H54 (cell line): ENCODE data around the gene TLDC2.

Experiments used
- DNase-seq: peaks from one replicate; pipeline ENCODE4 v3.0.0; 2011; ENCODE audit warnings: low spot score, mixed read lengths; ENCODE audit not compliant: insufficient read length
- FAIRE-seq: peaks from 3 replicates; lab custom pipeline; 2011; peaks lifted over from hg19 to GRCh38; lab: Jason Lieb, UNC
- POLR2A ChIP-seq: IDR thresholded peaks from 2 replicates; pipeline ENCODE4 v1.6.1; 2011; ENCODE audit warnings: low read depth, mild to moderate bottlenecking, low read length

The TLDC2 gene

GRCh38 chr20:36859282-36859555, 16.7 kb upstream of the TLDC2 start:
- TF ChIP-seq POLR2A: no peak
- DNase-seq: no peak
- FAIRE-seq: no peak

- no peak for TF ChIP-seq POLR2A
- DNase-seq (no peak), FAIRE-seq (no peak)
These were observed 16.1 kb upstream of the TLDC2 start for GRCh38 chr20:36859700-36860330.

GRCh38 chr20:36860339-36860738, 15.6 kb upstream of the TLDC2 start:
- no peak for DNase-seq
- no peak for TF ChIP-seq POLR2A
- FAIRE-seq: no peak

GRCh38 chr20:36860811-36861624, 14.9 kb upstream of the TLDC2 start:
- FAIRE-seq: no peak
- no peak for TF ChIP-seq POLR2A
- DNase-seq: no peak

DNA sequence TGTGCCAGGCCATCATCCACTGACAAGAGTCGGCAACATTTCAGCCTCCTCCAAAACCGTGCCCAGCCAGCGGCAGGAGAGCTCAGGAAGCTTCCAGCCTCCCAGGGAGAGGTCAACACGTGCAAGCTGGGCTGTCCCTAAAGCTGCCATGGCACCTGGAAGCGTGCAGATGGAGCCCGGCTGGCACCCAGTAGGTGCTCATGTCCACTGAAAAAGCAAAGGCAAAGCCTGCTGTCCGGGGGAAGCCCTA, 14.4 kb upstream of the TLDC2 start:
- DNase-seq (no peak), FAIRE-seq (no peak)
- TF ChIP-seq POLR2A: no peak

DNA sequence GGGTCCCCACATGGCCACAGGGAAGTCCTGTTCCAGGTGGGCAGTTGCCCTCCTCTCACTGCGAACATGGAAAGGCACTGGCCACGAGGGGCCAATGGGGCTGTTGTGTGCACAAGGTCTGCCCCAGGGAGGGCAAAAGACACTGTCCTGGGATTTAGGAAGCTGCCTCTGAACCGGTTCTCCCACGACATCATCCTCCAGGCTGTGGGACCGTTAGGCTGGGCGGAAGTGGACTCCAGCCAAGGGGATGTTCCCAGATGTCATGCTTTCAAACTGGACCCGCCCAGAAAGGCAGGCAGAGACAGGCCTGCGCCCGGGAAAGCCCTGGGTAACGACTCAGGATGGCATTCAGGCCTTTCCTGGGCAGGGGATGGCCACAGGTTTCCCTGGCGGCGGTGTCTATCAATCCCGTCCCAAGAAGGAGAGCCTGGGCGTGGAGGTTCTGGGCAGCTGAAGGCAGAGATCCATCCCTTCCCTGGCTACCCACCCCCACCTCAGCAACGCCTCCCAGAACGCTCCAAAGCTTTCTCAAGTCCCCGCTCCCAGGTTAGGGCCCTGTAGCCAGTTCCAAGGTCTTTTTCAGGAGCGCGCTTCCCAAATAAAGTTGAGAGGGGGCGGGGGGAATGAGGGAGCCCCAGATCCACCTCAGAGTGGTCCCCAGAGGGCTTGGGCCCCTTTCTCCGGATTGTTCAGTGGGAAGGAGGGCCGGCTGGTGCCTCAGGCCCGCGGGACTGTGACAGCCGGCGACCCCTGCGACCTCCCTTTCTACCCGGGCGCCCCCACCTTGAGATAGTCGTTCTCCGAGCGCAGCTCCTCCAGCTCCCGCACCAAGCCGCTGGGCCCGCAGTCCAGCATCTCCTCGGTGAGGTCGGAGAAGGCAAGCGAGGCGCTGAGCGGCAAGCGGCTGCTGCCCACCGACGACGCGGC, 13.8 kb upstream of the TLDC2 start:
- peak; percentile 94 for TF ChIP-seq POLR2A
- no peak for FAIRE-seq
- DNase-seq: peak; percentile 96

DNA sequence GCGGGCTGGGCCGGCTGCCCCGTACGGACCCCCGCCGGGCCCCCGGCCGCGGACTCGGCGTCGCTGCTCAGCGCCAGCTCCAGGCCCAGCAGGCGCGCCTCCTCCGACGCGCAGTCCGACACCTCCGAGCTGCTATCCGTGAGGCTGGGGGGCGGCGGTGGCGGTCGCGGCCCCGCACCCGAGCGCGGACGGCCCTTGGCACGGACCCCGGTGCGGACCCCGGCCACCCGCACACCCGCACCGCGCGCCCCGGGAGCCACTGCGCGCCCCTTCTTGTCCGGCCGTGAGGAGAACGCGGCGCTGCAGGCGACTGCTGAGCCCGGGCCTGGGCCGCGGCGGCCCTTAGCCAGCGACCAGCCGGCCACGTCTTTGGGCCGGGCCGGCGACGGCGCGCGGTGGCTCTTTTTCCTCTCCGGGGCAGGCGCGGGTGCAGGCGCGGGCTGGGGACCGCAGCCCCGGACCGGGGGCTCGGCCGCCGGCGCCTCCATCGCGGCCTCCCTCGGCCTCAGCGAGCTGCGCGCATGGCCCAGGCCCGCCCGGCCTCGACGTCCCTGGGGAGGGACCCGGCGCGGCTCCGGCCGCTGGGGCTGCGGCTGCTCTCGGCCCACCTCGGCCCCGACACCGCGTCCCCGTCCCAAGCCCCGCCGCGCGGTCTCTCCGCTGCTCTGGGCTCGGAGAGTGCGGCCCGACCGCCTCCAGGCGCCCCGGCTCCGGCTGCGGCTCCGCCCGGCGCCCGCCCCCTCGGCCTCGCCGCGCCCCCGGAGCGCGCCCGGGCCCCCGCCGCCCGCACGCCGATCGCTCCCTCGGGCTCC, 12.9 kb upstream of the TLDC2 start:
- peak; percentile 76 for TF ChIP-seq POLR2A
- no peak for FAIRE-seq
- no peak for DNase-seq

DNA sequence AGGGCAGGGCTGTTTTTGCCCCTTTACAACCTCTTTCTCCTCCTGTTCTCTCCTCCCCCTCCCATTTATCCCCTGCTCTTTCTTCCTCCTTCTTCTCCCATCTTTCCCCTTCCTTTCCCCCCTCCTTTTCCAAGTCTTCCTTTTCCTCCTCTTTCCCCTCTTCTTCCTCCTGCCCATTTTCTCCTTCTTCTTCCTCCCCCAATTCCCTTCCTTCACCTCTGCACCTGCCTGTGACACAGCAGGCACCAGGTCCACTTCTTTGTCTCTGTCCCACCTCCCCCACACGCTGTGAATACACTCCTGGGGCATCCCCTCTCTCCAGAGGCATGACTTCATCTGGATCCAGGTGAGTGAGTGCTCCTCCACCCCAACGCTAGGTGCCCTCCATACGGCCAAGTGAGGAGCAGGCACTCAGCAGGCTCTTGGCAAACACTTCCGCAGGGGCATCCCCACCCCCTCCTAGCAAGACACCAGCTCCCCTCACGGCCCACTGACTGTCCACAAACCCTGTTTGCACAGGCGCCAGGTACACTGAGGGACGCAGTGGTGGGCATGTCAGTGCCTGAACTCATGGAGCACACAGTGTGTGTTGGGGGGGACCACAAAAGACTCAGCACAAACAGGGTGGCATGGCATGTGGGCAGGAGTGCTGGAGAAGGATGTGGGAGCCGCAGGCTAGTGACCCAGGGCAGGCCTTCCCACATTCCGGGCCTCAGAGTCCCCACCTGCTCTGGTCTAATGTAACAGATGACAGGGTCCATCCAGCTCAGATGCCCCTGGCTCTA, 10.7 kb upstream of the TLDC2 start:
- no peak for TF ChIP-seq POLR2A
- no peak for DNase-seq
- FAIRE-seq: no peak

- FAIRE-seq (no peak), DNase-seq (no peak)
- no peak for TF ChIP-seq POLR2A
These were observed 10.1 kb upstream of the TLDC2 start for GRCh38 chr20:36865861-36866149.

GRCh38 chr20:36866164-36866563, 9.8 kb upstream of the TLDC2 start:
- TF ChIP-seq POLR2A: no peak
- FAIRE-seq: no peak
- DNase-seq: no peak

DNA sequence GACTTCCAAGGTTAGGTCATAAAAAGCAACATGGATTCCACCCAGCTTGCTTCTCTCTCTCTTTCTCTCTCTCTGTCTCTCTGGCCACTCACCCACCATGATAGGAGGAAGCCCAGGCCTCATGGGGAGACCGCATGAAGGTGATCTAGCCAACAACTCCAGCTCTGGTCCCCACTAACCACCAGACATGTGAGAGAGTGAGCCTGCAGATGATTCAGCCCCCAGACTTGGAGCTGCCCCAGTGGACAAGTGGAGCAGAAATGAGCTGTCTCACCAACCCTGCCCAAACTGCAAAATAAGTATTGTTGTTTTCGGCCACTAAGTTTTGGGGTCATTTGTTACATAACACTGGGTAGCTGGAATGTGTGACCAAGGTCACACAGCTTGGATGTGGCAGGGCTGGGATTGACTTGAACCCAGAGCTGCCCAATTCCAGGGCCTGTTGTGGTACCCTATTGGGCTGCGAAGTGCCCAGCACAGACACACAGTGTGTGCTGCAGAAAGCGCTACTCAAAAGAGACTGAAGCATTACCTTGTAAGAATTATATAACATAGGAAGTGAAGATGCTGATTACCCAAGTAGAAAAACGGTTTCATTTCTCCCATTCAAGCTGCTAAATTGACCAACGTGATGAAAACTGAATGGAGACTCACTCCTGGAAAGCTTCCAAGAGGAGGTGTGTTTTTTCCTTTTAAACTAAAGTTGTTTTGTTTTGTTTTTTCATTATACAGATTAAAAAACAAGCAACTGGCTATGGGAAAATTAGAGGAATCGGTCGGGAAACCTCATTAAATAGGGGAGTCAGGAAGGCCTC, 9.1 kb upstream of the TLDC2 start:
- FAIRE-seq (no peak), DNase-seq (no peak)
- no peak for TF ChIP-seq POLR2A
